ENCODE results near the gene OR52E2. TPM values are rescaled to one million over a fixed set of nuclear protein-coding genes. Genes with fewer than 3 reads are reported as not detected.

Gene OR52E2
- total RNA-seq, 1 donor from 2014 or later: not detected

DNA sequence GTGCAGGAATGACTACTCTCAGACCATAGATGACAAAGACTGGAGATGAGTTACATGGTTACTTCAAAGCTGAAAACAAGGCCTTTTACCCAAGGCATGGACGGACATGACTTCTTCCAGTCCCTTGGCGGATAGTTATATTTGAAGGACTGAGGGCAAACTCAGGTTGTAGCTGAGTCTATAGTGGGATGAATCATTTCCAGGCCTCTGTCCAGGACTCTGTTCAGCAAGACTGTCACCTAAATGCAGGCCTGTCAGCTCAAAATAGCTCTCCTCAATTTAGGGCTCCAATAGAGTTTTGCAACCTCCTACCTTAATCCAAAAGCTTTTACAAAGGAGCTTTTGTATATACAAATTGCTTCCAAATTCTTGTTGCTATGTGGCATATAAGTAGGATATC is 37.4 kb downstream of the OR52E2 start:
- no peaks in the 10 kb centered on the region for H3K27me3 ChIP-seq (ENCODE audit: low read depth)
- H3K27ac ChIP-seq (replicated peaks): peak overlapping the region; percentile 34
- DNase-seq: no peak
- TF ChIP-seq, protein P1, sequence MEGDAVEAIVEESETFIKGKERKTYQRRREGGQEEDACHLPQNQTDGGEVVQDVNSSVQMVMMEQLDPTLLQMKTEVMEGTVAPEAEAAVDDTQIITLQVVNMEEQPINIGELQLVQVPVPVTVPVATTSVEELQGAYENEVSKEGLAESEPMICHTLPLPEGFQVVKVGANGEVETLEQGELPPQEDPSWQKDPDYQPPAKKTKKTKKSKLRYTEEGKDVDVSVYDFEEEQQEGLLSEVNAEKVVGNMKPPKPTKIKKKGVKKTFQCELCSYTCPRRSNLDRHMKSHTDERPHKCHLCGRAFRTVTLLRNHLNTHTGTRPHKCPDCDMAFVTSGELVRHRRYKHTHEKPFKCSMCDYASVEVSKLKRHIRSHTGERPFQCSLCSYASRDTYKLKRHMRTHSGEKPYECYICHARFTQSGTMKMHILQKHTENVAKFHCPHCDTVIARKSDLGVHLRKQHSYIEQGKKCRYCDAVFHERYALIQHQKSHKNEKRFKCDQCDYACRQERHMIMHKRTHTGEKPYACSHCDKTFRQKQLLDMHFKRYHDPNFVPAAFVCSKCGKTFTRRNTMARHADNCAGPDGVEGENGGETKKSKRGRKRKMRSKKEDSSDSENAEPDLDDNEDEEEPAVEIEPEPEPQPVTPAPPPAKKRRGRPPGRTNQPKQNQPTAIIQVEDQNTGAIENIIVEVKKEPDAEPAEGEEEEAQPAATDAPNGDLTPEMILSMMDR (IDR thresholded peaks at IDR 0.05; ENCODE audit: borderline replicate concordance): no peak
- intact Hi-C loops (cut with micrococcal nuclease): no loop called here
- peaks cover 18% of the 10 kb centered on the region for H3K9me3 ChIP-seq (replicated peaks)
- H3K4me3 ChIP-seq: no peak overlapping the region
- no peaks in the 10 kb centered on the region for H3K4me1 ChIP-seq
- H3K36me3 ChIP-seq: no peaks in the 10 kb centered on the region

GRCh38 chr11:5013012-5013411 is 46.4 kb downstream of the OR52E2 start:
- no peak for DNase-seq
- H3K27me3 ChIP-seq (ENCODE audit: low read depth): no peaks in the 10 kb centered on the region
- H3K36me3 ChIP-seq: no peaks in the 10 kb centered on the region
- TF ChIP-seq, protein P1 (IDR thresholded peaks at IDR 0.05; ENCODE audit: borderline replicate concordance): no peak
- intact Hi-C loops (cut with micrococcal nuclease): no loop called here
- no peak overlapping the region for H3K4me3 ChIP-seq
- no peaks in the 10 kb centered on the region for H3K4me1 ChIP-seq
- no peaks in the 10 kb centered on the region for H3K9me3 ChIP-seq (replicated peaks)
- H3K27ac ChIP-seq (replicated peaks): no peak overlapping the region

DNA sequence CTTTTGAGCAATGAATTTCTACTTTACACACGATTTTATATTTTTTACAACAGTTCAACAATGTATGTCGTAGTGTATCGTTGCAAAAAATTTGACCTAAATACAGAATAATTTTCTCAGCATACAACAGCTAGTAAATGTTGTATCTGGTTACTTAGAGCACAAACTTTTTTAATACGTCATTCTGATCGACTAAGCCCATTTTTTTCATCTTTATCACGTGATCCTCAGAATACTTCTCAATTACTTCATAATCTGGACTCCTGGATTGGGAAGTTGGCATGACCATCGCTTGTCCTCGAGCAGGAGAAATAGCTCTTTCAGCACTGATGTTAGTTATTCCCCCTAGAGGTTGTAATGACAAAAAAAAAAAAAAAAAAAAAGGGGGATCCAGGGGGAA is 48.2 kb downstream of the OR52E2 start:
- no peak for DNase-seq
- no peak overlapping the region for H3K27ac ChIP-seq (replicated peaks)
- H3K9me3 ChIP-seq (replicated peaks): no peaks in the 10 kb centered on the region
- no peaks in the 10 kb centered on the region for H3K36me3 ChIP-seq
- H3K27me3 ChIP-seq (ENCODE audit: low read depth): no peaks in the 10 kb centered on the region
- H3K4me1 ChIP-seq: no peaks in the 10 kb centered on the region
- H3K4me3 ChIP-seq: no peak overlapping the region
- intact Hi-C loops (cut with micrococcal nuclease): no loop called here
- TF ChIP-seq, protein P1 (IDR thresholded peaks at IDR 0.05; ENCODE audit: borderline replicate concordance): no peak

Other genes starting within 250 kb of the OR52E2 start
- gene OR51F2, start 238.3 kb downstream of the OR52E2 start, total RNA-seq: not detected
- gene OR51S1, start 210.4 kb downstream of the OR52E2 start, total RNA-seq: not detected
- gene OR51T1, start 177.7 kb downstream of the OR52E2 start, total RNA-seq: not detected
- not detected for gene OR51A7, start 155.8 kb downstream of the OR52E2 start, total RNA-seq
- not detected for gene OR51G2, start 140.3 kb downstream of the OR52E2 start, total RNA-seq
- not detected for gene OR51G1, start 135.3 kb downstream of the OR52E2 start, total RNA-seq
- gene OR51A4, start 112.0 kb downstream of the OR52E2 start, total RNA-seq: not detected
- gene OR51A2, start 103.9 kb downstream of the OR52E2 start, total RNA-seq: not detected
- gene OR51L1, start 64.8 kb downstream of the OR52E2 start, total RNA-seq: not detected
- gene OR52J3, start 13.1 kb downstream of the OR52E2 start, total RNA-seq: not detected
- gene OR52E1, start 9.9 kb upstream of the OR52E2 start, total RNA-seq: not detected
- not detected for gene OR52A5, start 78.7 kb upstream of the OR52E2 start, total RNA-seq
- not detected for gene OR52A1, start 95.1 kb upstream of the OR52E2 start, total RNA-seq
- not detected for gene OR51V1, start 141.1 kb upstream of the OR52E2 start, total RNA-seq
- 100 TPM for gene HBB, start 167.4 kb upstream of the OR52E2 start, total RNA-seq
- gene HBD, start 174.9 kb upstream of the OR52E2 start, total RNA-seq: not detected
- gene HBG1, start 190.2 kb upstream of the OR52E2 start, total RNA-seq: not detected
- gene HBG2, start 195.2 kb upstream of the OR52E2 start, total RNA-seq: not detected
- gene HBE1, start 210.3 kb upstream of the OR52E2 start, total RNA-seq: not detected
- not detected for gene OR51B4, start 242.3 kb upstream of the OR52E2 start, total RNA-seq

Measured in left ventricle myocardium inferior (tissue), 1 donor.